Esophagus muscularis mucosa (tissue), 4 donors: ENCODE data around the gene METTL25B. TPM values are rescaled to one million over a fixed set of nuclear protein-coding genes. Genes with fewer than 3 reads are reported as not detected.

Experiments used
- DNase-seq: peaks from one replicate; pipeline ENCODE4 v3.0.0-alpha.2; 2017; ENCODE audit errors: extremely low spot score
- H3K27ac ChIP-seq, 4 donors: fragments of 200-600 bp; sonication (generic); replicated peaks in 1 of 4; 1 replicate in 3 of 4; 2 replicates in 1 of 4; pipeline ENCODE4 v1.5.1; 2016 to 2019; ENCODE audit warnings: mild to moderate bottlenecking in 1 of 4
- H3K27me3 ChIP-seq, 4 donors: fragments of 200-600 bp; sonication (generic); one replicate each; pipeline versions ENCODE4 v1.5.1 to v1.6.0; 2016 to 2019
- H3K36me3 ChIP-seq, 4 donors: fragments of 200-600 bp; sonication (generic); one replicate each; pipeline ENCODE4 v1.5.1; 2016 to 2019
- H3K4me1 ChIP-seq, 4 donors: fragments of 200-600 bp; sonication (generic); one replicate each; pipeline ENCODE4 v1.5.1; 2016 to 2019
- H3K4me3 ChIP-seq, 4 donors: fragments of 200-600 bp; sonication (generic); 1 replicate in 2 of 4; 2 replicates in 2 of 4; pipeline ENCODE4 v1.5.1; 2016 to 2019; ENCODE audit warnings: mild to moderate bottlenecking in 4 of 4, moderate library complexity in 1 of 4
- H3K9me3 ChIP-seq, 4 donors: fragments of 200-600 bp; sonication (generic); 1 replicate in 3 of 4; 2 replicates in 1 of 4; pipeline ENCODE4 v1.5.1; 2016 to 2019
- CTCF ChIP-seq, 3 experiments: fragments of 200-600 bp in 2 of 3; fragments of 450-650 bp in 1 of 3; sonication (generic) in 2 of 3; IDR thresholded peaks; one replicate each; pipeline ENCODE4 v1.5.1; 2017 to 2019; ENCODE audit warnings: antibody characterized with exemption in 3 of 3, mild to moderate bottlenecking in 2 of 3, moderate library complexity in 1 of 3
- EP300 ChIP-seq: sonication (generic); formaldehyde crosslinking; IDR thresholded peaks from one replicate; pipeline ENCODE4 v1.6.1; 2017; ENCODE audit warnings: antibody characterized with exemption
- POLR2A ChIP-seq: fragments of 450-650 bp; IDR thresholded peaks from one replicate; pipeline ENCODE4 v1.6.1; 2017; ENCODE audit warnings: antibody characterized with exemption, moderate library complexity, mild to moderate bottlenecking, low read depth
- POLR2AphosphoS5 ChIP-seq, 2 donors: sonication (generic); formaldehyde crosslinking; IDR thresholded peaks; one replicate each; pipeline ENCODE4 v1.6.1; 2017; ENCODE audit warnings: antibody characterized with exemption in 2 of 2
- WGBS: methylation state at CpG from one replicate; pipeline ENCODE4 v1.1.5; 2018; 5-methylcytosine and 5-hydroxymethylcytosine counted together
- intact Hi-C: fragments of 100-400 bp; cut with DNase I; formaldehyde crosslinking; loops from one replicate; pipeline ENCODE4 v1.15.1; 2023
- total RNA-seq, 4 donors: library from RNA; depleted of rRNA; stranded (reverse); fragments of >200 nt; gene quantifications; one replicate each; pipeline versions ENCODE4 v1.1.0 to v1.2.1, GENCODE V29; 2016

METTL25B gene
- total RNA-seq, 4 donors from 2014 or later, result 16.2 to 32.3 (median 18.0) TPM

DNA sequence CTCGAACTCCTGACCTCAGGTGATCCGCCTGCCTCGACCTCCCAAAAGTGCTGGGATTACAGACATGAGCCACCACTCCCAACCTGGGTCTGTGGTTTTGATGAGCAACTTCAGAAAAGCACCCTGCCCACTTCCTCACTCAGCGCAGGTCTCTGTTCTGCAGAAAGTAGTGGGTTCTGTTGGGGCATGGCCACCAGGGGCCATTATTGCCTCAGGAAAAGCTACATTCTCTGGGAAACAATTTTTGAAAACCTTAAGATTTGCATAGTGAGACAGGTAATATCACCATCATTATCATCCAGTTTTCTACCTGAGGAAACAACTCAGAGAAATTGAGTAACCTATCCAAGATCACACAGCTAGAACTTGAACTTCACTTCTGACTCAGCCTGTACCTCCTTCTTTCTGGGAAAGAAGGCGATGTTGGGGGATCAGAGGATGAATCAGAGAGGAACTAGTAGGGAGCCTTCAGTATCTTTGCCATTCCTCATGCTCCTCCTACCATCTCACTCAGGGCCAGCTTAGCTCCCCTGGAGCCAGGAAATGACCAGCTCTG, 44.0 kb upstream of the METTL25B start:
- Histone ChIP-seq H3K4me1 (peaks cover 2 to 6% (median 4%) of the 10 kb centered on the region in 4 donors), H3K27ac (no peak overlapping the region), H3K27me3 (peaks cover 0 to 64% (median 2%) of the 10 kb centered on the region in 4 donors), H3K36me3 (no peaks in the 10 kb centered on the region), H3K9me3 (no peaks in the 10 kb centered on the region), H3K4me3 (no peak overlapping the region)
- intact Hi-C loops, result loop anchor here (10.0 kb wide), 1 partner anchor 200 kb away; no protein-coding TSS in a partner anchor
- DNase-seq, result no peak
- WGBS, result 86% methylated on average over 5 of the region's 5 CpGs
- TF ChIP-seq POLR2AphosphoS5 (IDR thresholded peaks at IDR 0.05), result no peak
- TF ChIP-seq EP300, result no peak
- TF ChIP-seq CTCF (IDR thresholded peaks at IDR 0.05), result no peak
- no peak for TF ChIP-seq POLR2A

GRCh38 chr1:156689035-156689952, 39.0 kb upstream of the METTL25B start:
- peaks cover 0 to 80% (median 4%) of the 10 kb centered on the region in 4 donors for H3K27me3 ChIP-seq
- intact Hi-C loops, result loop anchor here (1.0 to 10.0 kb wide), 2 partner anchors 36 to 196 kb away; no protein-coding TSS in a partner anchor
- WGBS, result 2% methylated on average over 10 of the region's 23 CpGs
- H3K9me3 ChIP-seq, result no peaks in the 10 kb centered on the region
- H3K4me1 ChIP-seq, result peaks cover 7 to 28% (median 19%) of the 10 kb centered on the region in 4 donors
- DNase-seq, result no peak
- TF ChIP-seq POLR2AphosphoS5 (IDR thresholded peaks at IDR 0.05) (peak in 1 of 2 donors; percentile 49), CTCF (IDR thresholded peaks at IDR 0.05) (peak; percentile 92 to 93 (median 93)), EP300 (no peak), POLR2A (no peak)
- H3K4me3 ChIP-seq, result peak overlapping the region in 3 of 4 donors; percentile 2 to 37 (median 22)
- no peaks in the 10 kb centered on the region for H3K36me3 ChIP-seq
- no peak overlapping the region for H3K27ac ChIP-seq

DNA sequence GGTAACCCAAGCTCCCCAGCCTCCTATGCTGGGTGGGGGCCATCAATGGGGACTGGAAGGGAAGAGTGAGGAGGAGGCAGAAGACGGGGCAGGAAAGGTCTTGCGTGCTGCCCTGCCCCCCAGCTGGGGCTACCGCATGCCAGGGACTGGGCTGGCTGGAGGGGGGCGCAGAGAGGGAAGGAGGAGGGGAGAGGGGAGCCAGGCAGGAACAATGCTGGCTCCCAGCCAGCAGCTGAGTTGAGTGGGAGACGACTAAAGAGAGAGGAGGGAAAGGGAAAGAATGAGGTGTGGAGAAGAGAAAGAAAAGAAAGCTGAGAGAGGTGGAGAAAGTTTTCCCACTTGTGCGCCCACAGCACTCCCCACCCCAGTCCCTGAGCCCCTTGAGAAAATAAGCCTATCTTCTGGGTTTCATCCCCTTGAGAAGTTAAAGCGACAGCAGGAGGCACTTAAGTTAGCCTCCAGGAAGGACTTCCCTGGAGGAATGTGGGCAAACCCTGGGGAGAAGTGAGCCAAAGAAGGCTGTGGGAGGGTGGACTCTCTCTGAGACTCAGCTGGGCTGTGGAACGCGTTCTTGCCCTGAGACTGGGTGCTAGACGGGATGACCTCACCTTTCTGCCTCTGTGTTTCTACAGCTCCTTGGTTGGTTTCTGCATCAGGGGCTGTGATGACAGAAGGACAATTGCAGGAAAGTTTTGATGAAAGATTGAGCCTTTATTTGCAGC, 38.2 kb upstream of the METTL25B start:
- TF ChIP-seq POLR2A, result no peak
- TF ChIP-seq EP300, result no peak
- no peak for TF ChIP-seq POLR2AphosphoS5 (IDR thresholded peaks at IDR 0.05)
- no peak for TF ChIP-seq CTCF (IDR thresholded peaks at IDR 0.05)
- no peaks in the 10 kb centered on the region for H3K9me3 ChIP-seq
- 29% methylated on average over 10 of the region's 10 CpGs for WGBS
- peak overlapping the region in 2 of 4 donors; percentile 2 to 37 for H3K4me3 ChIP-seq
- H3K27ac ChIP-seq, result no peak overlapping the region
- H3K36me3 ChIP-seq, result no peaks in the 10 kb centered on the region
- DNase-seq, result no peak
- H3K27me3 ChIP-seq, result peaks cover 0 to 80% (median 4%) of the 10 kb centered on the region in 4 donors
- H3K4me1 ChIP-seq, result peaks cover 7 to 28% (median 19%) of the 10 kb centered on the region in 4 donors
- intact Hi-C loops, result loop anchor here (1.0 to 10.0 kb wide), 3 partner anchors 17 to 195 kb away; no protein-coding TSS in a partner anchor

DNA sequence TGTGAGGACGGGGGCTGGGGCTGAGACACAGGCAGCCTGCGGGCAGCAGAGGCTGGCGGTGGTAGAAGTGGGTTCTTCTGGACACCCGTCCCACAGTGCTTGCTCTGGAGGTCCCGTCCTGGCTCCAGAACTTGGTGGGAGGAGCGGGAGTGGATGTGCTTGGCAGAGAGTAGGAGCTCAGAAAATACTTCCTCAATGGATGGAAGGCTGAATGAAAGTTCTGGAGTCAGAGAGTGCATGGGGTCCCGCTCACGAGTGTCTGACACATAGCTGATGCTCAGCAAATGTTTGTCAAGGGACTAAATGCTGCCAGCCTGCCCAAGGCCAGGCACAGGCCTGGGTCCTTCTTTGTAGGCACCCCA, 37.6 kb upstream of the METTL25B start:
- peaks cover 7 to 28% (median 19%) of the 10 kb centered on the region in 4 donors for H3K4me1 ChIP-seq
- WGBS, result 64% methylated on average over 8 of the region's 8 CpGs
- intact Hi-C loops, result loop anchor here (2.0 kb wide), 1 partner anchor 16 kb away; no protein-coding TSS in a partner anchor
- H3K27me3 ChIP-seq, result peaks cover 0 to 78% (median 4%) of the 10 kb centered on the region in 4 donors
- TF ChIP-seq POLR2AphosphoS5 (IDR thresholded peaks at IDR 0.05) (no peak), CTCF (IDR thresholded peaks at IDR 0.05) (no peak), POLR2A (no peak), EP300 (no peak)
- no peak for DNase-seq
- no peaks in the 10 kb centered on the region for H3K36me3 ChIP-seq
- H3K4me3 ChIP-seq, result no peak overlapping the region
- H3K9me3 ChIP-seq, result no peaks in the 10 kb centered on the region
- H3K27ac ChIP-seq, result no peak overlapping the region
